Memory B cell (primary cell): ENCODE data around the gene ABAT.

Experiments used
- ATAC-seq: fragments of 150-1000 bp; cut with Tn5 transposase; 2 replicates; pipeline ENCODE4 v1.10.0; 2021; ENCODE audit warnings: low read depth, mild to moderate bottlenecking, moderate library complexity
- DNase-seq, 2 donors: peaks; one replicate each; pipeline ENCODE4 v3.0.0; 2022; ENCODE audit warnings: low spot score in 2 of 2
- H3K27ac Mint-ChIP-seq: one replicate; pipeline ENCODE4 v1.8.0; 2022; ENCODE audit warnings: mild to moderate bottlenecking, moderate library complexity, mixed read lengths
- H3K27me3 Mint-ChIP-seq: one replicate; pipeline ENCODE4 v1.8.0; 2022; ENCODE audit warnings: mixed read lengths
- H3K36me3 Mint-ChIP-seq: one replicate; pipeline ENCODE4 v1.8.0; 2022; ENCODE audit warnings: mild to moderate bottlenecking, mixed read lengths
- H3K4me1 Mint-ChIP-seq: one replicate; pipeline ENCODE4 v1.8.0; 2022; ENCODE audit warnings: mixed read lengths
- H3K4me3 Mint-ChIP-seq: one replicate; pipeline ENCODE4 v1.8.0; 2022; ENCODE audit warnings: mild to moderate bottlenecking, moderate library complexity, mixed read lengths
- H3K9me3 Mint-ChIP-seq: one replicate; pipeline ENCODE4 v1.8.0; 2022; ENCODE audit warnings: mixed read lengths

ABAT gene

DNA sequence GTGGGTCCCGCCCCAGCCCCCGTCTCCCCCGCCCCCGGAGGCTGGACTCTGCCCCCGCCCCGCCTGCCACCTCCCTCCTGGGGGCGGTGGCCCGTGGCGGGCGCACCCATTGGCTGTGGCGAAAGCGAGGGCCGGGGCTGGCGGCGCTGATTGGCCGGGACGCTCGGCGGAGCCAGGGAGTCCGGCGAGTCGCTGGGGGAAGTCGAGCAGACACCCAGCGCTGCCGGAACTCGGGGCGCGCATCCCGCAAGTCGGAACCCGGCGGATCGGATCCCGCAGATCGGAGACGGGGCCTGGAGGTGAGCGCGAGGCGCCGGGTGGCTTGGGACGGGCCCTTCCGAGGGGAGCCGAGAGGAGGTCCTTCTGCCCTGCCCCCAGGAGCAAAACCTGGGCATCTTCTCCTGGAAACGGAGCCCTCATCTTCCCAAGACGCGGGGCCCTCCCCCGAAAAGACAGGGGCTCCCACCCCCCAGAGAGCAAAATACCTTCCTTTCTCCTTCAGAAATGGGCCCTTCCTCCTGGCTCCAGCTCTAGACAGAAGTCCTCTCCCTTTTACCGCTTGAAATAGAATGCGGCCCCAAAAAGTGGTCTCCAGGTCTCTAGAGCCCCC lies at the start of gene ABAT:
ABAT (plus strand) TSS at position 205 of the 610 bp plus-strand sequence. CDS start 61,123 bp downstream, outside the sequence.
- Mint-ChIP-seq H3K4me3 (peak within 1 kb of the TSS; percentile 91), H3K27me3 (no peaks in the 10 kb centered on the region), H3K9me3 (no peaks in the 10 kb centered on the region), H3K36me3 (peaks cover 5% of the 10 kb centered on the region), H3K27ac (peak within 1 kb of the TSS; percentile 78), H3K4me1 (peaks cover 17% of the 10 kb centered on the region)
- peak; percentile 99 for ATAC-seq
- peak; percentile 80 to 84 for DNase-seq

DNA sequence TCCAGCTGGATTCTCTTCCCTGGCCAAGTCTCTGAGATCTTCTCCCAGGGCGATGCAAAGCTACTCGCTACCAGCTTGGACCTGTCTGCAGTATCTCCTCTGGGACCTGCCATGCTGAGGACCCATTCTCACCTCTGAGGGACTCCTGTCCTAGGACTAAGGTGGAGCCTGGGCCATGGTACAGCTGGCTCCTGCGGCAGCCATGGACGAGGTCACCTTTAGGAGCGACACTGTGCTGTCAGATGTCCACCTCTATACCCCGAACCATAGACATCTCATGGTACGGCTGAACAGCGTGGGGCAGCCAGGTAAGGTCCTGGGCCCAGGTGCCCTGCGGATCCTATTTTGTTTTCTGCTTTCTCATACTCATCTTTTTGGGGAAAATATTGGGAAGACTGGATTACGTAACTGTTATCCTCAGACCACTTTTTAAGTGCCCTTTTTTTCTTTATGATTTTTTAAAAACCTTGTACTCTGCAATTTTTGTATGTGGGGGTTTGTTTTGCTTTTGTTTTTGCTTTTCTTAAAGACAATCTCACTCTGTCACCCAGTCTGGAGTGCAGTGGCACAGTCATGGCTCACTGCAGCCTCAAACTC lies 48.8 kb upstream of the ABAT start:
- H3K27me3 Mint-ChIP-seq = no peaks in the 10 kb centered on the region
- no peak for DNase-seq
- peaks cover 15% of the 10 kb centered on the region for H3K4me1 Mint-ChIP-seq
- ATAC-seq = no peak
- peaks cover 19% of the 10 kb centered on the region for H3K36me3 Mint-ChIP-seq
- no peak overlapping the region for H3K4me3 Mint-ChIP-seq
- no peak overlapping the region for H3K27ac Mint-ChIP-seq
- H3K9me3 Mint-ChIP-seq = no peaks in the 10 kb centered on the region

DNA sequence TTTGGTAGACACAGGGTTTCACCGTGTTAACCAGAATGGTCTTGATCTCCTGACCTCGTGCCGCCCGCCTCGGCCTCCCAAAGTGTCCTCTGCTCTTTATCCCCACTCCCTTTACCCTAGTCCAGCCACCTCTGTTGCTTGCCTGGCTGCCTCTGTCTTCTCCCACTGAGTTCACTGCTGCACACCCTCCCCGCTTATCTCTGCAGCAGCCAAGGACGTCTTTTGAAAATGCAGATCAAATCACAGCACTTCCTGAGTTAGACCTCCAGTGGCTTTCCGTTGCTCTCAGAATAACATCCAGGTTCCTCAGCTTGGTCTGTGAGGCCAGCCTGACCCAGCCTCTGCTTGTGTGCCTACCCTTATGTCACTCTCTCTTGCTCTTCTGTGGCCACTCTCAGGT lies 47.5 kb upstream of the ABAT start:
- H3K27me3 Mint-ChIP-seq = no peaks in the 10 kb centered on the region
- DNase-seq = no peak
- H3K9me3 Mint-ChIP-seq = no peaks in the 10 kb centered on the region
- H3K27ac Mint-ChIP-seq = no peak overlapping the region
- H3K36me3 Mint-ChIP-seq = peaks cover 19% of the 10 kb centered on the region
- H3K4me3 Mint-ChIP-seq = no peak overlapping the region
- H3K4me1 Mint-ChIP-seq = peaks cover 15% of the 10 kb centered on the region
- ATAC-seq = no peak

DNA sequence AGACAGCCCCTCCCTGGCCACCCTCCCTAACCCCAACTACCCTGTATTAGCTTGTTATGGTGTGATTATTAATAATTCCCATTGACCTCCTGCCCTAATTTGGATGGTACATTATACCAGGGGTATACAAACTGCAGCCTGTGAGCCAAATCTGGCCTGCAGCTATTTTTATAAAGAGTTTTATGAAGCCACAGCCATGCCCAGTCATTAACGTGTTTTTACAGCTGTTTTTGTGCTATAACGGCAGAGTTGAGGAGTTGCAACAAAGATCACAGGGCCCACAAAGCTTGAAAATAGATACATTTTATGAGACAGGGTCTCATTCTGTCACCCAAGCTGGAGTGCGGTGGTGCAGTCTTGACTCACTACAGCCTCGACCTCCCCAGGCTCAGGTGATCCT lies 47.0 kb upstream of the ABAT start:
- Mint-ChIP-seq H3K27me3 (no peaks in the 10 kb centered on the region), H3K27ac (no peak overlapping the region), H3K36me3 (peaks cover 24% of the 10 kb centered on the region), H3K4me1 (peaks cover 10% of the 10 kb centered on the region), H3K4me3 (no peak overlapping the region), H3K9me3 (no peaks in the 10 kb centered on the region)
- ATAC-seq (no peak), DNase-seq (no peak)

DNA sequence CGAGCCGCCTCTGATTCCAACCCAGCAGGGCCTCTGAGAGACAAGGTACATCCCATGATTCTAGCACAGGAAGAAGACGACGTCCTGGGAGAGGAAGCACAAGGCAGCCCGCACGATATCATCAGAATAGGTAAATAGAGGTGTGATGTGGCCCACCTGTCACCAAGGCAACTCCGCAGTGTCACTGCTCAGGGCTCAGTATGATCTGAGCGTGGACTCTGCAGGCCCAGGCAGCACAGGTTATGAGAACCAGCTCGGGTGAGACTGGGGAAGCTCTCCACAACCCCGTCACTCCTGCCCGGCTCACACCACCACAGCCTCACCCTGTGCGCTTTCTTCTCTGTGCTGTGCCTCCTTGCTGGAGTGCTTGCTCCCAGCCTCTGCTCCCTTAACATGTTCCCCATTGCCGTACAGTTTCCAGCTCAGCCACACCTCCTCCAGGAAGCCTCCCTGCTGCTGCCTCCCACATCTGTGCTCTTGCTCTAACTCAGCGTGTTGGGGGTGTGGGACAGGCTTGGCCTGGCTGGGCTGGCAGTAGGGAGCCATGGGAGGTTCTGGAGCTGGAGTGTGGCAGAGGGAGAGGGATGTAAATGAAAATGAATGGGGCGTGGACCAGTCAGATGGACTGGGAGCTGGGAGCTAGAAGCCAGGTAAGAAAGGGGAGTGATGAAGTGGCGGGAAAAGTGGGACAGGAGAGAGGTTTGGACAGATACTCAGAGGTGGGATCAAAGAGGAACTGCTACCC lies 45.3 kb upstream of the ABAT start:
- Mint-ChIP-seq H3K36me3 (peaks cover 31% of the 10 kb centered on the region), H3K4me1 (peaks cover 11% of the 10 kb centered on the region), H3K9me3 (no peaks in the 10 kb centered on the region), H3K27me3 (no peaks in the 10 kb centered on the region), H3K27ac (no peak overlapping the region), H3K4me3 (no peak overlapping the region)
- ATAC-seq = no peak
- DNase-seq = no peak

DNA sequence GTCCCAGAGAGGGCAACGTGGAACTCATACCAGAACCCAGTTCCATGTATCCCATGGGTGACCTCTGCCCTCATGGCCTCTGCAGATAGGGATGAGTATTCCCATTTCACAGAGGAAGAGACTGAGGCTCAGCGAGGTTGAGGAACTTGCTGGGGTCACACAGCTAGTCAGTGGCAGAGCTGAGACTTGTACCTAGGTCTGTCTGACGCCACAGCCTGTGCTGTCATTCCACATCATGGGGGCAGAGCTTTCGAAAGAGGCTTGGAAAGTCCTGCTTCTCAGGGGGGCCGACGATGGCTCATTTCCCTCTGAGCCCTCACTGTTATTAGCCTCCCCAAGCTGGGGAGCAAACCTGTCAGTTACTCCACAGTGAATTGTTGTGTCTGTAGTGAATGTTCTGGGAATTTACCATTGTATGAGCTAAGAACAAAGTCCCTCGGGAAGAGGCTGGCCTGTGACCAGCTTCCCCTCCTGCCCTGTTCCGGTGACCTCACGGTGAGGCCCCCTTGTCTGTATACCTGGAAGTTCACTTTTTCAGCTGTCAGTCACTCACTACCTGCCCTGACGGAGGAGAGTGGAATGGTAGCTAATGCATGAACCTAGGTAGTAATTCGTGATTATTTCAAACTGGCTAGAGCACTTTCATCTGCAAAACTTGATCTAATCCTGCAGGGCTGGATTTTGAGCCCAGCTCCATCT lies 44.0 kb upstream of the ABAT start:
- Mint-ChIP-seq H3K4me1 (peaks cover 11% of the 10 kb centered on the region), H3K27me3 (no peaks in the 10 kb centered on the region), H3K9me3 (no peaks in the 10 kb centered on the region), H3K27ac (no peak overlapping the region), H3K36me3 (peaks cover 32% of the 10 kb centered on the region), H3K4me3 (no peak overlapping the region)
- DNase-seq (no peak), ATAC-seq (no peak)

DNA sequence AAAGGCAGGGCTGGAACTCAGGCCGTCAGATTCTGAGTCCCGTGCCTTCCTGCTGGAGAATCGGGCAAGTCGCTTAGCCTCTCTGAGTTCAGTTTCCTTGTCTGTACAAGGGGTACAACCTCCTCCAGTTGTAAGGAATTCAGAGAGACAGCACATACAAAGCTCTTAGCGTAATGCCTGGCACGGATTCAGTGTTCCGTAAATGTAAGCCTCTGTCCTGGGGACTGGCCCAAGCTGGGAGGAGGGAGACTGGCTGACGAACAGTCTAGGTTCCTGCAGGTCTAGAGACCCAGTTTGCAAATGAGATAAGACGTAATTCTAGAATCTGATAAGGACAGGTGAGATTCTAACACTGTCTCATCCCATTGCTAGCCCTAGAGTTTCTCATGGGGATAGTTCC lies 43.0 kb upstream of the ABAT start:
- ATAC-seq = no peak
- H3K9me3 Mint-ChIP-seq = no peaks in the 10 kb centered on the region

DNA sequence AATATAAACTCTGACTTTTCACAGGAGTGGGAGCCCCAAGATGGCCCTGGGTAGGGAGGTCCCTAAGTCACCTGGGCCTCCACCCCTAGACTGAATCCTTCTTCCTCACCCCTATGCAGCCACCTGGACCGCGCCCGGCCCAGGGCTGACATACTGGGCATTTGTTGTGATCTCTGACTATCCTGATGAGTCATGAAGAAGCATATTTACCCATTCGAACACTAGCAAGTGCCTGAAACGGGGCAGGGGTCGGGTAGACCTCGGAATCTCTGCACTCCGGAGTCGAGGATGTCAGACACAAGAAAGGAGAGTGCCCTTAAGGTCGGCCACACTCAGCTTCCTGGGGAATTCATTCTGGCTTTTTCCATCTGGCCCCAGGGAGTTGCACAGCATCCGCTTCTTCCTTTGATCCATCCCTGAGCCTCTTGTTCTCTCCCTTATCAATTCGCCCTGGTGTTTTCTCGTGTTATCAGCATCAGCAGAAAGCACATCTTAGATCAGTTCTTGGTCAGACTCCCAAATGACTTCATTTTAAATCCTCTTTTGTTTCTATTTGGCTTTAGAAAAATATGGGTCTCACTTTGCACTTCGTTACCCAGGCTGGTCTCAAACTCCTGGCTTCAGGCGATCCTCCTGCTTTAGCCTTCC lies 42.5 kb upstream of the ABAT start:
- Mint-ChIP-seq H3K27me3 (no peaks in the 10 kb centered on the region), H3K9me3 (no peaks in the 10 kb centered on the region), H3K4me1 (peaks cover 12% of the 10 kb centered on the region), H3K4me3 (no peak overlapping the region), H3K36me3 (peaks cover 33% of the 10 kb centered on the region), H3K27ac (peak overlapping the region; percentile 45)
- no peak for ATAC-seq
- no peak for DNase-seq

More for the DNA sequence above, 43.0 kb upstream of the ABAT start:
- Mint-ChIP-seq H3K27me3 (no peaks in the 10 kb centered on the region), H3K36me3 (peaks cover 32% of the 10 kb centered on the region), H3K4me1 (peaks cover 12% of the 10 kb centered on the region), H3K27ac (no peak overlapping the region), H3K4me3 (no peak overlapping the region)
- no peak for DNase-seq

DNA sequence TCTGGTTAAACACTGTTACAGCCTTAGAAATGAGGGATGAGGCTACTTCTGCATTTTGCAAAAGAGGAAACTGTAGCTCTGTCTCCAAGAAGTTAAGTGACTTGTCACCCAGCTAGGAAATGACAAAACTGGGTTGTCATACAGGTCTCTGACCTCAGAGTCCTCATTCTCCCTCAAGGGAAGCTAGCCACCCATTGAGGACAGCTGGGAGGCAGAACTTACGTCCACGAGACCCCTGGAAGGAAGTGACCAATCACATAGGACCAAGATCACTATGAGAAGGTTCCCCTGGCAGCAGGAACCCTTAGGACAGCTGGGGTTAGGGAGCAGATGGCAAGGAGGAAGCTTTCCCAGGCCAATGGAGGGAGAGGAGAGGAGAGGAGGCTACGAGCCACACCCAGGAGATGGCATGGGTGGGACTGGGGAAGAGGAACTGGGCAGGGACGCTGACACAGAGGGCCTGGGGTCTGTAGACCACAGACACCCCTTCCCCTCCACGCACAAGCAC lies 41.7 kb upstream of the ABAT start:
- Mint-ChIP-seq H3K27ac (peak overlapping the region; percentile 45), H3K4me3 (no peak overlapping the region), H3K36me3 (peaks cover 32% of the 10 kb centered on the region), H3K4me1 (peaks cover 10% of the 10 kb centered on the region), H3K27me3 (no peaks in the 10 kb centered on the region), H3K9me3 (no peaks in the 10 kb centered on the region)
- ATAC-seq (peak; percentile 37), DNase-seq (no peak)

DNA sequence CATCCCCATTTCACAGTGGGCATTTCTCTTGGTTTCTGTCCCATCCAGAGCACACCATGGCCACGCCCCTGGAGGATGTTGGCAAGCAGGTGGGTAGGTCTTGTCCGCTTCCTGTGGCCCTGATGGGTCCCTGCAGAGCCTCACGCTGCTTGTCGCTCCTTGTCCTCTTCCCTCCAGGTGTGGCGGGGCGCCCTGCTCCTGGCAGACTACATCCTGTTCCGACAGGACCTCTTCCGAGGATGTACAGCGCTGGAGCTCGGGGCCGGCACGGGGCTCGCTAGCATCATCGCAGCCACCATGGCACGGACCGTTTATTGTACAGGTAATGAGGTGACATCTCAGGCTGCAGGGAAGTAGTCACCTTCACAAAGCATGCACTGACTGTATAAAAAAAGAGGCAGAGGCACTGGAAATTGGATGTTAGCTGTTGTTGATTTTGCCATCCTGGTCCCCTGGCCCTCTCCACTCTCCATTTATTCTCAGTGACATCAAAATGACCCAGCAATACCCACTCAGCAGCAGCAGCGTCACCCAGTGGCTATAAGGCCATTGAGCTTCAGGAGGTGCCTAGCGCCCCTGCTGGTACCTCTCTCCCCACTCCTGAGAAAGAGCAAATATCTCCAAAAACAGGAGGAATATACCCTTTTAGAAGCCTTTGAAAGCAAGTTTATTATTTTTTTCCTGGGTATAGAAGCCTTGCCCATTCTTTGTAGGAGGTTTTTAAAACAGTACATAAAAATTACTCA lies 39.3 kb upstream of the ABAT start:
- Mint-ChIP-seq H3K9me3 (no peaks in the 10 kb centered on the region), H3K27ac (no peak overlapping the region), H3K27me3 (no peaks in the 10 kb centered on the region), H3K4me3 (no peak overlapping the region), H3K36me3 (peaks cover 28% of the 10 kb centered on the region), H3K4me1 (peaks cover 6% of the 10 kb centered on the region)
- DNase-seq = no peak
- ATAC-seq = no peak

DNA sequence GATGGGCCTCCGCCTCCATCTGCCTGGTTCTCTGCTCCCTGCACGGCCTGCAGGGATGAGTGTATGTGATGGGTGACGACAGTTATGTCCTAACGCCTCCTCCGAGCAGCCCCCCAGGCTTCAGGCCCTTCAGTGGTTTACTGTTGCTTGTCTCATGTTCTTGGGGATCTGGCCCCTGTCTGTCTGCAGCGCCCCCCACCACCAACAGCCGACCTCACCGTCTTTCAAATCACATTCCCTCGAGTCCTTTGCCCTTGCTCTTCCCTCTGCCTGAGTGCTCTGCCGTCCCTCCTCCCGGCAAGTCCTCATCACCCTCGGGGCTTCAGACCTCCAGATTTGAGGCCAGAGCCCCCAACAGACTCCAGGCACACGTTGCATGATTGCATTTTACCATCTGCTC lies 34.7 kb upstream of the ABAT start:
- Mint-ChIP-seq H3K4me1 (peaks cover 5% of the 10 kb centered on the region), H3K4me3 (no peak overlapping the region), H3K36me3 (peaks cover 46% of the 10 kb centered on the region), H3K9me3 (no peaks in the 10 kb centered on the region), H3K27ac (no peak overlapping the region), H3K27me3 (no peaks in the 10 kb centered on the region)
- DNase-seq (no peak), ATAC-seq (no peak)

DNA sequence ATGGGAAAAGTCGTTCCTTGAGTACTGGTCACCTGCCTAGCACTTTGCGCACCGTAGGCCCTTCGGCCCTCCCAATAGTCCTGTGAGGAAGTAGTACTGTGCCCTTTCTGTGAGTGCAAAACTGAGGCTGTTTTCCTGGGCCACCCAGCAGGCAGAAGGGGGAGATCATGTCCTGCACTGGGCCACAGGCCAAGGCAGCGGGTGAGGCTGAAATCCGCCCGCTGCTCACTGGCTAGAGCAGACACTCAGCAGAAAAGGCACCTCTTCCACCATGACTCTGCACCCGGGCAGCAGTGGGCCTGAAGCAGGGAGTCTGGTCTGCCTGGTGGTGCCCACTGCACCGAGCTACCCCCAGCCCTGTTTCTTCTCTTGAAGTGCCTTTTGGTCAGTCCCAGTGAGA lies 32.7 kb upstream of the ABAT start:
- no peak overlapping the region for H3K4me3 Mint-ChIP-seq
- H3K36me3 Mint-ChIP-seq = peaks cover 52% of the 10 kb centered on the region
- no peaks in the 10 kb centered on the region for H3K9me3 Mint-ChIP-seq
- no peak for DNase-seq
- H3K27ac Mint-ChIP-seq = no peak overlapping the region
- no peaks in the 10 kb centered on the region for H3K27me3 Mint-ChIP-seq
- ATAC-seq = no peak
- peaks cover 5% of the 10 kb centered on the region for H3K4me1 Mint-ChIP-seq

DNA sequence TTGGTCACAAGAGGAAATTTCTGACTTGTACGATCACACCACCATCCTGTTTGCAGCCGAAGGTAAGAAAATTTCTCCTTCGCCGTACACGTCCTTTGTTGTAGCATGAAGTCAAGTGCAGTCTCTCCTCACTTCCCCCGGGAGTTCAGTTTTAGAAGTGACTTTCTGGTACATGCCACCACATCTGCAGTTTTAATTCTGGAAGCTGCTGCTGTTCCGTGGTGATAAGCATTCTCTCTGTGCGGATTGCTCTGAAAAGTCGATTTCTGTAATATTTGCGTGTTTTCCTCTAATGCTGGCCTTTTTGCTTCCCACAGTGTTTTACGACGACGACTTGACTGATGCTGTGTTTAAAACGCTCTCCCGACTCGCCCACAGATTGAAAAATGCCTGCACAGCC lies 32.3 kb upstream of the ABAT start:
- H3K9me3 Mint-ChIP-seq = no peaks in the 10 kb centered on the region
- H3K4me3 Mint-ChIP-seq = no peak overlapping the region
- H3K36me3 Mint-ChIP-seq = peaks cover 57% of the 10 kb centered on the region

More for the DNA sequence above, 32.3 kb upstream of the ABAT start:
- ATAC-seq (no peak), DNase-seq (no peak)
- Mint-ChIP-seq H3K27me3 (no peaks in the 10 kb centered on the region), H3K4me1 (peaks cover 6% of the 10 kb centered on the region), H3K27ac (no peak overlapping the region)
